ENCODE measurements around the gene OMP.

OMP gene

DNA sequence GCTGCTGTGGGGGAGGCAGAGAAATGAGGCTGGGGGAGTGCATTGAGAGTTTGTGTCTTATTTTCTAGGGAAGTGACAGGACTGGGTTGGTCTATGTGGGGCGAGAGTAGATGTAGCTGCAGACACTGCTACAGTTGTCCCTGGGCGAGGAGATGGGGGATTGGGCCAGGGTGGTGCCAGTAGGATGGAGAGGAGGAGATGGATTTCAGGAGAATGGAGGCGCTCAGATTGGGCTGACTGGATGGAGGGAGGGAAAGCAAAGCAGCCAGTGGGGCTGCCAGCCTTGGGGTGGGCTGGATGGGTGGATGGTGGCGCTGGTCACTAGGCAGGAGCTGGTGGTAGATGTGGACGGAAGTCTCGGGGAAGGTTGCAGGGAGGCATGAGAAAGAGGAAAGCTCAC is 9.3 kb downstream of the OMP start:
- H3K27me3 ChIP-seq (ENCODE audit: control insufficient read depth, insufficient read depth, low read length), result no peaks in the 10 kb centered on the region
- H3K4me1 ChIP-seq (ENCODE audit: control insufficient read depth, low read depth, low read length), result no peaks in the 10 kb centered on the region
- no peak overlapping the region for H3K4me3 ChIP-seq (ENCODE audit: low read length)
- no peaks in the 10 kb centered on the region for H3K36me3 ChIP-seq (ENCODE audit: control insufficient read depth, low read depth, low read length)
- H3K9ac ChIP-seq (ENCODE audit: low read length), result no peak overlapping the region
- H3K27ac ChIP-seq (ENCODE audit: low read length), result no peak overlapping the region
- no peaks in the 10 kb centered on the region for H3K9me3 ChIP-seq (ENCODE audit: control insufficient read depth, low read depth, low read length)

- Histone ChIP-seq H3K27me3 (ENCODE audit: control insufficient read depth, insufficient read depth, low read length) (no peaks in the 10 kb centered on the region), H3K9me3 (ENCODE audit: control insufficient read depth, low read depth, low read length) (no peaks in the 10 kb centered on the region), H3K36me3 (ENCODE audit: control insufficient read depth, low read depth, low read length) (no peaks in the 10 kb centered on the region), H3K27ac (ENCODE audit: low read length) (no peak overlapping the region), H3K9ac (ENCODE audit: low read length) (no peak overlapping the region), H3K4me1 (ENCODE audit: control insufficient read depth, low read depth, low read length) (no peaks in the 10 kb centered on the region), H3K4me3 (ENCODE audit: low read length) (no peak overlapping the region)
Measured at GRCh38 chr11:77112641-77113381, 10.2 kb downstream of the OMP start.

DNA sequence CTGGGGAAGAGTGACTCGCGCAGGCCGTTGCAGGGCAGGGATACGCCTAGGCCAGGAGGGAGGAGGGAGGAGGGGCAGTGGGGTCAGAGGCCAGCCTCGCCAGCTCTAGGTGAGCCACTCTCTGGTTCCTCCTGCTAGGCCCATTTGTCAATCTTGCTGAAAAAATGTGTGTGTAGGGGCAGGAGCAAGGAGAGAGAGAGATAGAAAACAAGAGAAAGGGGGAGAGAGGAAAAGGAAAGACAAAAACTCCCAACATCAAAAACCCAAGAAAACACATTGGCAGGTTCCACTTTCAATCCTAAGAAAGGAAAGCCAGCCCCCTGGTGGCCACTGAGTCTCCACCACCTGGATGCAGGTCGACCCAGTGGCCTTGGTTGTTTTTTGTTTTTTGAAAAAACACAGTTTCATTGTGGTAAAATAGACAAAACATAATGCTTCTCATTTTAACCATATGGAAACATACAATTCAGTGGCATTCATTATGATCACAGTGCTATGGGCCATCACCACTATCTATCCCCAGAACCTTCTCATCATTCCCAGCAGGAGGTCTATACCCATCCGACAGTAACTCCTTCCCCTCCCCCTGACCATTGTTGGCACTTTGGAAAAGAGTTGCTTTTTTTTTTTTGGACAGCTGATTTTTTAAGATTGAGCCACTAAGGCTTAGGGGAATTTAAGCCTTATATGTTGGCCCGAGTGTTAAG is 10.9 kb downstream of the OMP start:
- no peak overlapping the region for H3K4me3 ChIP-seq (ENCODE audit: low read length)
- no peaks in the 10 kb centered on the region for H3K36me3 ChIP-seq (ENCODE audit: control insufficient read depth, low read depth, low read length)
- H3K9me3 ChIP-seq (ENCODE audit: control insufficient read depth, low read depth, low read length), result no peaks in the 10 kb centered on the region
- no peak overlapping the region for H3K27ac ChIP-seq (ENCODE audit: low read length)
- H3K4me1 ChIP-seq (ENCODE audit: control insufficient read depth, low read depth, low read length), result no peaks in the 10 kb centered on the region
- no peaks in the 10 kb centered on the region for H3K27me3 ChIP-seq (ENCODE audit: control insufficient read depth, insufficient read depth, low read length)
- no peak overlapping the region for H3K9ac ChIP-seq (ENCODE audit: low read length)

DNA sequence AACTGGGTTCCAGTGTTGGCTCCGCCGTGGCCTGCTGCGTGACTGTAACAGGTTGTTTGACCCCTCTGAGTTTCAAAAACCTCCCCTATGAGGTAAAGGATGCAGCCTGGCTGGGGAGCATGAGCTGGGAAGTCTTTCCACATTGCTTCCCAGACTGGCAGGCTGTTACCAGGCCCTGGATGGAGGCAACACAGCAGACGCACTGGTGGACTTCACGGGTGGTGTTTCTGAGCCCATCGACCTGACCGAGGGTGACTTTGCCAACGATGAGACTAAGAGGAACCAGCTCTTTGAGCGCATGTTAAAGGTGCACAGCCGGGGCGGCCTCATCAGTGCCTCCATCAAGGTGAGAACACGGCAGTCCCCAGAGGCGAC is 11.4 kb downstream of the OMP start:
- H3K27ac ChIP-seq (ENCODE audit: low read length), result no peak overlapping the region
- H3K27me3 ChIP-seq (ENCODE audit: control insufficient read depth, insufficient read depth, low read length), result no peaks in the 10 kb centered on the region
- no peak overlapping the region for H3K4me3 ChIP-seq (ENCODE audit: low read length)
- H3K36me3 ChIP-seq (ENCODE audit: control insufficient read depth, low read depth, low read length), result no peaks in the 10 kb centered on the region
- no peaks in the 10 kb centered on the region for H3K4me1 ChIP-seq (ENCODE audit: control insufficient read depth, low read depth, low read length)
- H3K9me3 ChIP-seq (ENCODE audit: control insufficient read depth, low read depth, low read length), result no peaks in the 10 kb centered on the region
- H3K9ac ChIP-seq (ENCODE audit: low read length), result no peak overlapping the region

- no peaks in the 10 kb centered on the region for H3K9me3 ChIP-seq (ENCODE audit: control insufficient read depth, low read depth, low read length)
- H3K27ac ChIP-seq (ENCODE audit: low read length), result no peak overlapping the region
- no peaks in the 10 kb centered on the region for H3K27me3 ChIP-seq (ENCODE audit: control insufficient read depth, insufficient read depth, low read length)
- H3K4me1 ChIP-seq (ENCODE audit: control insufficient read depth, low read depth, low read length), result no peaks in the 10 kb centered on the region
- no peak overlapping the region for H3K4me3 ChIP-seq (ENCODE audit: low read length)
- no peaks in the 10 kb centered on the region for H3K36me3 ChIP-seq (ENCODE audit: control insufficient read depth, low read depth, low read length)
- no peak overlapping the region for H3K9ac ChIP-seq (ENCODE audit: low read length)
Measured at GRCh38 chr11:77115181-77115611, 12.6 kb downstream of the OMP start.

- H3K4me3 ChIP-seq (ENCODE audit: low read length), result no peak overlapping the region
- H3K9me3 ChIP-seq (ENCODE audit: control insufficient read depth, low read depth, low read length), result no peaks in the 10 kb centered on the region
- H3K27me3 ChIP-seq (ENCODE audit: control insufficient read depth, insufficient read depth, low read length), result no peaks in the 10 kb centered on the region
- no peaks in the 10 kb centered on the region for H3K36me3 ChIP-seq (ENCODE audit: control insufficient read depth, low read depth, low read length)
- H3K4me1 ChIP-seq (ENCODE audit: control insufficient read depth, low read depth, low read length), result no peaks in the 10 kb centered on the region
- no peak overlapping the region for H3K9ac ChIP-seq (ENCODE audit: low read length)
- no peak overlapping the region for H3K27ac ChIP-seq (ENCODE audit: low read length)
Measured at GRCh38 chr11:77115956-77116355, 13.3 kb downstream of the OMP start.

DNA sequence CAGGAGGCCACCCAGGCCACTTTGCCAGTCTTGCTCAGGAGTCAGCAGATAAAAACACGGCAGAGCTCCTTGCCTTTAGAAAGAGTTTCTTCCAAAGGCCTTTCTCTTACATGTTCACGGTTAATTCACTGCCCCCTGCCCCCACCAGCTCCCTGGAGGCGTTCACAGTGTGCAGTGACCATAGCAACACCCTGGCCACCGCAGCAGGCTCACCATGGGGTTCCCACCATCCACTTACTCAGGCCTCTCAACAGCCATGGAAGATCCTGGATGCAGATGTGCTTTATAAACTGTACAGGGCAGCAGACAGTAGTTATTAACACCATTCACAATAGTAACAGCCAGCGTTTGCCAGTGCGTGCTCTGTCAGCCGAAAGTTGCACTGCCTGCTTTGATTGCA is 14.9 kb downstream of the OMP start:
- no peaks in the 10 kb centered on the region for H3K27me3 ChIP-seq (ENCODE audit: control insufficient read depth, insufficient read depth, low read length)
- no peaks in the 10 kb centered on the region for H3K9me3 ChIP-seq (ENCODE audit: control insufficient read depth, low read depth, low read length)
- H3K9ac ChIP-seq (ENCODE audit: low read length), result no peak overlapping the region
- H3K4me1 ChIP-seq (ENCODE audit: control insufficient read depth, low read depth, low read length), result no peaks in the 10 kb centered on the region
- H3K4me3 ChIP-seq (ENCODE audit: low read length), result no peak overlapping the region
- no peak overlapping the region for H3K27ac ChIP-seq (ENCODE audit: low read length)
- no peaks in the 10 kb centered on the region for H3K36me3 ChIP-seq (ENCODE audit: control insufficient read depth, low read depth, low read length)

DNA sequence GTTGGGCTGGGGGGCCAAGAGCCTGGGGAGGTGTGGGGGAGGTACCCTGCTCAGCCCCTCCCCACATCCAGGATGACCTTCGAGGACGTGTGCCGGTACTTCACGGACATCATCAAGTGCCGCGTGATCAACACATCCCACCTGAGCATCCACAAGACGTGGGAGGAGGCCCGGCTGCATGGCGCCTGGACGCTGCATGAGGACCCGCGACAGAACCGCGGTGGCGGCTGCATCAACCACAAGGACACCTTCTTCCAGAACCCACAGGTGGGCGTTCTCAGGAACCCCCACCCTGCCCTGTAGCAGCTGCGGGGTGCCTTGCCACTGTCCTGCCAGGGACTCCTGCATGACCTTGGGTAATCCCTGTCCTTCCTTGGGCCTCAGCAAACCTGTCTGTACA is 15.4 kb downstream of the OMP start:
- H3K27me3 ChIP-seq (ENCODE audit: control insufficient read depth, insufficient read depth, low read length), result no peaks in the 10 kb centered on the region
- H3K9me3 ChIP-seq (ENCODE audit: control insufficient read depth, low read depth, low read length), result no peaks in the 10 kb centered on the region
- H3K27ac ChIP-seq (ENCODE audit: low read length), result no peak overlapping the region
- no peaks in the 10 kb centered on the region for H3K36me3 ChIP-seq (ENCODE audit: control insufficient read depth, low read depth, low read length)
- no peak overlapping the region for H3K9ac ChIP-seq (ENCODE audit: low read length)
- H3K4me1 ChIP-seq (ENCODE audit: control insufficient read depth, low read depth, low read length), result no peaks in the 10 kb centered on the region
- no peak overlapping the region for H3K4me3 ChIP-seq (ENCODE audit: low read length)

DNA sequence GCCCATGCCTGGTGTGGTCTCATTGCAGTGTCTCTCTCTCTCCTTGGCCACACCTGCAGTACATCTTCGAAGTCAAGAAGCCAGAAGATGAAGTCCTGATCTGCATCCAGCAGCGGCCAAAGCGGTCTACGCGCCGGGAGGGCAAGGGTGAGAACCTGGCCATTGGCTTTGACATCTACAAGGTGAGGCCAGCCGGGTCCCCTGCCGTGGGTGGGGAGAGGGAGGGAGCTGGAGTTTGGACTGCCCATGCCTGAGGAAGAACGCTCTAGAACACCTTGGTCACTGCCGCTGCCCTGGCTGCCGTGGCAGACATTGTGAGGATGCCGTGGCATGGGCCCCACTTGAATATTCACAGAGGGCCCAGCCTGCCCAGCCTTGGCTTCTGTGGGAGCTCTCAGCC is 16.3 kb downstream of the OMP start:
- Histone ChIP-seq H3K4me3 (ENCODE audit: low read length) (no peak overlapping the region), H3K4me1 (ENCODE audit: control insufficient read depth, low read depth, low read length) (no peaks in the 10 kb centered on the region), H3K9me3 (ENCODE audit: control insufficient read depth, low read depth, low read length) (no peaks in the 10 kb centered on the region), H3K27me3 (ENCODE audit: control insufficient read depth, insufficient read depth, low read length) (no peaks in the 10 kb centered on the region), H3K9ac (ENCODE audit: low read length) (no peak overlapping the region), H3K36me3 (ENCODE audit: control insufficient read depth, low read depth, low read length) (no peaks in the 10 kb centered on the region), H3K27ac (ENCODE audit: low read length) (no peak overlapping the region)

DNA sequence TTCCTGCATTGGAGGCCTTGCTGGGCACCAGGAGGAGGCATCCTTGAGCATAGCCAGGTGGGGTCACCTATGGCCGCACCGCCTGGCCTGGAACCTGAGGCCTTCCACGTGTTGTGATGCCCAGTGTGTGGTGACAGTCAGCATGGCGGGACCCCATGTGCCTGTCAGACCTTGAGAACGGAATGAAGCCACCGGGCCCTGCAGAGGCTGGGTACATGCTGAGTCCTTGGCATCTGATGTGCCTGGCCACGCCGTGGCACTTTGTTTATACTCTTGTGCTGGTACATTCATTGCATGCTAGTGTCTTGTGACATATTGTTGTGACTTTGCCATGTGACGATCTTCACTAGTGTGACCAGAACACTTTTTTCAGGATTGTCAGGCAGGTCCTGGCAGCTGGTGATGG is 16.9 kb downstream of the OMP start:
- Histone ChIP-seq H3K9me3 (ENCODE audit: control insufficient read depth, low read depth, low read length) (no peaks in the 10 kb centered on the region), H3K27ac (ENCODE audit: low read length) (no peak overlapping the region), H3K36me3 (ENCODE audit: control insufficient read depth, low read depth, low read length) (no peaks in the 10 kb centered on the region), H3K9ac (ENCODE audit: low read length) (no peak overlapping the region), H3K27me3 (ENCODE audit: control insufficient read depth, insufficient read depth, low read length) (no peaks in the 10 kb centered on the region), H3K4me1 (ENCODE audit: control insufficient read depth, low read depth, low read length) (no peaks in the 10 kb centered on the region), H3K4me3 (ENCODE audit: low read length) (no peak overlapping the region)

DNA sequence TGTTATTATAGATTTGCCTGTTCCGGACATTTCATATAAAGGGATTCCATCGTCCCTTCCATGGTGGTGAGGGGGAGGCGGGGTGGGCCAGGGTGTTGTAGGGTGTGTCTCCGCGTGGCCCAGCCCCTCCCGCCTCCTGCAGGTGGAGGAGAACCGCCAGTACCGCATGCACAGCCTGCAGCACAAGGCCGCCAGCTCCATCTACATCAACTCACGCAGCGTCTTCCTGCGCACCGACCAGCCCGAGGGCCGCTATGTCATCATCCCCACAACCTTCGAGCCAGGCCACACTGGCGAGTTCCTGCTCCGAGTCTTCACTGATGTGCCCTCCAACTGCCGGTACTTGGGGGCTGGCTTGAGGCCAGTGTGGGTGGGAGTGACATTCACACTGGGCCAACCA is 17.9 kb downstream of the OMP start:
- Histone ChIP-seq H3K9ac (ENCODE audit: low read length) (no peak overlapping the region), H3K4me1 (ENCODE audit: control insufficient read depth, low read depth, low read length) (no peaks in the 10 kb centered on the region), H3K9me3 (ENCODE audit: control insufficient read depth, low read depth, low read length) (no peaks in the 10 kb centered on the region), H3K36me3 (ENCODE audit: control insufficient read depth, low read depth, low read length) (no peaks in the 10 kb centered on the region), H3K27ac (ENCODE audit: low read length) (no peak overlapping the region), H3K27me3 (ENCODE audit: control insufficient read depth, insufficient read depth, low read length) (no peaks in the 10 kb centered on the region), H3K4me3 (ENCODE audit: low read length) (no peak overlapping the region)

DNA sequence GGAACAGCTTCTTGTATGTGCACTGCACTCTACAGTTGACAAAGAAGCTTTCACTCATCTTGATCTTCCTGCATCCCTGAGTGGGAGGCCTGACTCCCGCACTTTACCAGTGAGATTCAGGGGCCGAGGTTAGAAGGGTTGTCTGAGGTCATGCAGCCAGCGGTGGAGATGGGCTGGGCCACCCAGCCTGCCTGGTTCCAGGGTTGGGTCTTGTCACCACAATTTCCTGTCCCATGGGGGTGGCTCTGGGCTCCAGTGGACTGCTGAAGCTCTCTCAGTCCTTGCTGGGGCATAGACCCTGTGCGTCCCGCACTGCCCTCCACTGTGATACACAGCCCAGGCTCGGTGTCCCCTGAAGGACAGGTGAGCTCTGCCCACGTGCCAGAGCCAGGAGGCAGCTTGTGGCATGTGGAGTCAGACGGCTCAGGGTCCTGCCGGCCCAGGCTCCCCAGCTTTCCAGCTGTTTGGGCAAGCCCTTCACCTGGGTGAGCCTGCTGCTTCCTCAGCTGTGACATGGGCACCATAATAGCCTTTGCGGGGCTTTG is 18.5 kb downstream of the OMP start:
- H3K27ac ChIP-seq (ENCODE audit: low read length), result no peak overlapping the region
- no peaks in the 10 kb centered on the region for H3K36me3 ChIP-seq (ENCODE audit: control insufficient read depth, low read depth, low read length)
- H3K4me3 ChIP-seq (ENCODE audit: low read length), result no peak overlapping the region
- no peaks in the 10 kb centered on the region for H3K27me3 ChIP-seq (ENCODE audit: control insufficient read depth, insufficient read depth, low read length)
- H3K9ac ChIP-seq (ENCODE audit: low read length), result no peak overlapping the region
- H3K9me3 ChIP-seq (ENCODE audit: control insufficient read depth, low read depth, low read length), result no peaks in the 10 kb centered on the region
- no peaks in the 10 kb centered on the region for H3K4me1 ChIP-seq (ENCODE audit: control insufficient read depth, low read depth, low read length)
